ENCODE results near the gene ZKSCAN5.
"Not testable (repeated sequence)": the region's sequence is repeated elsewhere in the genome, so short reads cannot be mapped to it uniquely, and the experiment has no call there.

Gene ZKSCAN5

GRCh38 chr7:99498546-99498944 lies 5.9 kb upstream of the ZKSCAN5 start:
- no peak for DNase-seq

- DNase-seq, result no peak
These were observed 5.1 kb upstream of the ZKSCAN5 start for GRCh38 chr7:99499371-99499720.

GRCh38 chr7:99499721-99500636 lies 4.5 kb upstream of the ZKSCAN5 start, which contains the start of gene ZNF394:
Gene ZNF394, minus strand, starts transcription at chr7:99500281. Its CDS starts 188 bp downstream, at chr7:99500093.
- DNase-seq, result peak; percentile 86

- no peak for DNase-seq
These were observed 3.8 kb upstream of the ZKSCAN5 start for GRCh38 chr7:99500637-99501009.

- not testable (repeated sequence) for DNase-seq
These were observed 3.2 kb upstream of the ZKSCAN5 start for GRCh38 chr7:99501236-99501635.

- no peak for DNase-seq
These were observed 220 bp upstream of the ZKSCAN5 start for GRCh38 chr7:99504281-99504602.

GRCh38 chr7:99505324-99505662 lies 831 bp downstream of the ZKSCAN5 start:
- DNase-seq, result no peak

GRCh38 chr7:99514050-99514449 lies 9.6 kb downstream of the ZKSCAN5 start:
- no peak for DNase-seq

GRCh38 chr7:99521399-99521798 lies 16.9 kb downstream of the ZKSCAN5 start:
- DNase-seq, result no peak

GRCh38 chr7:99525713-99526440 lies 21.4 kb downstream of the ZKSCAN5 start:
- DNase-seq, result peak; percentile 25

GRCh38 chr7:99531354-99531765 lies 26.9 kb downstream of the ZKSCAN5 start:
- DNase-seq, result no peak

- no peak for DNase-seq
These were observed 31.2 kb downstream of the ZKSCAN5 start for GRCh38 chr7:99535667-99536066.

- DNase-seq, result no peak
These were observed 34.9 kb downstream of the ZKSCAN5 start for GRCh38 chr7:99539213-99539811.

GRCh38 chr7:99540542-99540941 lies 36.1 kb downstream of the ZKSCAN5 start:
- DNase-seq, result no peak

GRCh38 chr7:99541212-99541611 lies 36.8 kb downstream of the ZKSCAN5 start:
- DNase-seq, result no peak

- DNase-seq, result no peak
These were observed 38.7 kb downstream of the ZKSCAN5 start for GRCh38 chr7:99543081-99543671.

- no peak for DNase-seq
These were observed 39.5 kb downstream of the ZKSCAN5 start for GRCh38 chr7:99543916-99544315.

GRCh38 chr7:99545308-99545707 lies 40.8 kb downstream of the ZKSCAN5 start:
- DNase-seq, result not testable (repeated sequence)

GRCh38 chr7:99549545-99549944 lies 45.1 kb downstream of the ZKSCAN5 start:
- not testable (repeated sequence) for DNase-seq

- no peak for DNase-seq
These were observed 46.9 kb downstream of the ZKSCAN5 start for GRCh38 chr7:99551334-99551733.

GRCh38 chr7:99551767-99552463 lies 47.5 kb downstream of the ZKSCAN5 start, which contains the start of gene FAM200A:
Gene FAM200A, minus strand, starts transcription at chr7:99552114. Its CDS starts 3,707 bp downstream, at chr7:99548407.
- DNase-seq, result peak; percentile 84

- no peak for DNase-seq
These were observed 48.6 kb downstream of the ZKSCAN5 start for GRCh38 chr7:99553039-99553438.

GRCh38 chr7:99554939-99555338 lies 50.5 kb downstream of the ZKSCAN5 start:
- no peak for DNase-seq

Measured in activated T-cell treated with anti-CD3 and anti-CD28 coated beads, Interleukin-2, amount 50 U/mL, for 1 hour (primary cell).